Spleen (tissue), 11 donors: ENCODE measurements around the gene PSMB1. TPM values are rescaled to one million over a fixed set of nuclear protein-coding genes. Genes with fewer than 3 reads are reported as not detected.

Source experiments
- DNase-seq: peaks from one replicate; pipeline ENCODE4 v3.0.0-alpha.2; 2020
- H3K27ac ChIP-seq, 8 donors: fragments of 200-600 bp; sonication (generic) in 7 of 8; 1 replicate in 4 of 8; 2 replicates in 4 of 8; pipeline versions ENCODE4 v1.5.0 to v1.8.0; 2016 to 2021; ENCODE audit warnings: inconsistent platforms in 4 of 8, mild to moderate bottlenecking in 4 of 8, moderate library complexity in 1 of 8
- H3K27me3 ChIP-seq, 7 donors: fragments of 200-600 bp; sonication (generic) in 6 of 7; replicated peaks in 1 of 7; 1 replicate in 4 of 7; 2 replicates in 3 of 7; pipeline versions ENCODE4 v1.5.0 to v1.8.0; 2016 to 2021; ENCODE audit warnings: inconsistent platforms in 3 of 7, mild to moderate bottlenecking in 1 of 7
- H3K36me3 ChIP-seq, 6 donors: fragments of 200-600 bp; sonication (generic) in 5 of 6; 1 replicate in 4 of 6; 2 replicates in 2 of 6; pipeline versions ENCODE4 v1.5.0 to v1.8.0; 2016 to 2021; ENCODE audit warnings: inconsistent platforms in 2 of 6
- H3K4me1 ChIP-seq, 6 donors: fragments of 200-600 bp; sonication (generic) in 5 of 6; 1 replicate in 3 of 6; 2 replicates in 3 of 6; pipeline versions ENCODE4 v1.5.0 to v1.8.0; 2016 to 2021; ENCODE audit warnings: inconsistent platforms in 3 of 6
- H3K4me3 ChIP-seq, 8 donors: fragments of 200-600 bp; sonication (generic) in 7 of 8; 1 replicate in 4 of 8; 2 replicates in 4 of 8; pipeline versions ENCODE4 v1.5.0 to v1.8.0; 2016 to 2021; ENCODE audit warnings: inconsistent platforms in 4 of 8, mild to moderate bottlenecking in 4 of 8, moderate library complexity in 2 of 8
- H3K9me3 ChIP-seq, 8 donors: fragments of 200-600 bp; sonication (generic) in 7 of 8; 1 replicate in 4 of 8; 2 replicates in 4 of 8; pipeline versions ENCODE4 v1.5.0 to v1.8.0; 2016 to 2021; ENCODE audit warnings: inconsistent platforms in 4 of 8
- CTCF ChIP-seq, 11 experiments: fragments of 200-600 bp in 7 of 11; fragments of 450-650 bp in 4 of 11; sonication (generic) in 4 of 11; IDR thresholded peaks in 8 of 11; conservative IDR thresholded peaks in 3 of 11; 1 replicate in 7 of 11; 2 replicates in 4 of 11; pipeline versions ENCODE4 v1.4.0 to v1.8.0; 2016 to 2021; ENCODE audit warnings: antibody characterized with exemption in 11 of 11, inconsistent platforms in 4 of 11, mild to moderate bottlenecking in 1 of 11
- POLR2A ChIP-seq, 3 donors: fragments of 450-650 bp; IDR thresholded peaks; one replicate each; pipeline ENCODE4 v1.5.1; 2017; ENCODE audit warnings: antibody characterized with exemption in 3 of 3, mild to moderate bottlenecking in 1 of 3
- POLR2AphosphoS5 ChIP-seq, 3 donors: sonication (generic); formaldehyde crosslinking; IDR thresholded peaks; one replicate each; pipeline ENCODE4 v1.5.1; 2017; ENCODE audit warnings: antibody characterized with exemption in 3 of 3
- WGBS, 5 donors: extraction: QIAGEN DNeasy Blood & Tissue Kit in 3 of 5; methylation state at CpG; one replicate each; pipeline versions ENCODE4 v1.1.5 to v1.1.7; 2013 to 2018; 5-methylcytosine and 5-hydroxymethylcytosine counted together
- intact Hi-C: fragments of 100-400 bp; cut with DNase I; formaldehyde crosslinking; loops from one replicate; pipeline ENCODE4 v1.15.0; 2023; ENCODE audit warnings: low total_unique reads
- polyA plus RNA-seq, 3 donors: library from polyadenylated mRNA; stranded (reverse); fragments of 200-250 nt; gene quantifications; one replicate each; pipeline ENCODE4 v1.2.1, GENCODE V29; 2013
- total RNA-seq, 7 donors: library from RNA; depleted of rRNA in 3 of 7; stranded (reverse); fragments of >200 nt in 3 of 7; fragmentation: NEBNext Ultra II Directional in 4 of 7; extraction: Animal tissue kit (Norgen Biotek cat#: 25700) in 4 of 7; gene quantifications; one replicate each; pipeline versions ENCODE4 v1.1.0 to v1.2.1, GENCODE V29; 2016 to 2021
- donor health status: healthy with polysubstance abuse.
- donor health status: DM: no; HTN: no; CAD: no; lungs with moderate emphysema.
- donor health status: DM: no; HTN: no; CAD: no.
- donor health status: Bipolar disorder and iron deficiency.
- donor health status: healthy.
- donor health status: DM: no; HTN: no; CAD: no.
- donor health status: DM: yes; HTN: yes; CAD: no.

Gene PSMB1
- total and polyA plus RNA-seq, 10 donors: 98.8 to 257 (median 131) TPM

GRCh38 chr6:170542031-170542719 is 10.9 kb downstream of the PSMB1 start:
- H3K36me3 ChIP-seq: peaks cover 3 to 100% (median 91%) of the 10 kb centered on the region in 6 donors
- no peaks in the 10 kb centered on the region for H3K9me3 ChIP-seq
- H3K4me3 ChIP-seq: no peak overlapping the region
- no peak for DNase-seq
- peaks cover 0 to 50% (median 18%) of the 10 kb centered on the region in 6 donors for H3K4me1 ChIP-seq
- no peak overlapping the region for H3K27ac ChIP-seq
- H3K27me3 ChIP-seq: no peaks in the 10 kb centered on the region
- intact Hi-C loops: no loop called here
- TF ChIP-seq CTCF (IDR thresholded peaks at IDR 0.05 in 8 of 11, conservative IDR thresholded peaks at IDR 0.05 in 3 of 11): no peak
- TF ChIP-seq POLR2AphosphoS5 (IDR thresholded peaks at IDR 0.05): no peak
- no peak for TF ChIP-seq POLR2A (IDR thresholded peaks at IDR 0.05)
- WGBS, 5 donors: 89 to 98% (median 93%) methylated on average over 10 of the region's 10 CpGs

- Histone ChIP-seq H3K27ac (no peak overlapping the region), H3K4me3 (no peak overlapping the region), H3K36me3 (peaks cover 6 to 100% (median 91%) of the 10 kb centered on the region in 6 donors), H3K4me1 (peaks cover 0 to 29% (median 17%) of the 10 kb centered on the region in 6 donors), H3K27me3 (no peaks in the 10 kb centered on the region), H3K9me3 (no peaks in the 10 kb centered on the region)
- TF ChIP-seq POLR2A (IDR thresholded peaks at IDR 0.05) (no peak), CTCF (IDR thresholded peaks at IDR 0.05 in 8 of 11, conservative IDR thresholded peaks at IDR 0.05 in 3 of 11) (no peak), POLR2AphosphoS5 (IDR thresholded peaks at IDR 0.05) (no peak)
- intact Hi-C loops: loop anchor here (10.0 kb wide), 1 partner anchor 743 kb away; no protein-coding TSS in a partner anchor
- WGBS, 5 donors: 93 to 96% (median 94%) methylated on average over 4 of the region's 4 CpGs
- DNase-seq: no peak
Observed at GRCh38 chr6:170537329-170537728, 15.8 kb downstream of the PSMB1 start.

GRCh38 chr6:170536671-170537070 is 16.4 kb downstream of the PSMB1 start:
- intact Hi-C loops: loop anchor here (10.0 kb wide), 1 partner anchor 742 kb away; no protein-coding TSS in a partner anchor
- 88 to 95% (median 95%) methylated on average over 5 of the region's 5 CpGs for WGBS, 5 donors

More at GRCh38 chr6:170536671-170537070, 16.4 kb downstream of the PSMB1 start:
- Histone ChIP-seq H3K27me3 (no peaks in the 10 kb centered on the region), H3K4me3 (no peak overlapping the region), H3K27ac (no peak overlapping the region), H3K9me3 (no peaks in the 10 kb centered on the region), H3K4me1 (peaks cover 0 to 25% (median 16%) of the 10 kb centered on the region in 6 donors), H3K36me3 (peaks cover 5 to 100% (median 89%) of the 10 kb centered on the region in 6 donors)
- TF ChIP-seq POLR2AphosphoS5 (IDR thresholded peaks at IDR 0.05) (no peak), POLR2A (IDR thresholded peaks at IDR 0.05) (no peak), CTCF (IDR thresholded peaks at IDR 0.05 in 8 of 11, conservative IDR thresholded peaks at IDR 0.05 in 3 of 11) (no peak)
- DNase-seq: no peak
